ENCODE measurements around the gene PAGE1. TPM values are rescaled to one million over a fixed set of nuclear protein-coding genes. Genes with fewer than 3 reads are reported as not detected.
"Not testable (repeated sequence)": the region's sequence is repeated elsewhere in the genome, so short reads cannot be mapped to it uniquely, and the experiment has no call there.

Gene PAGE1
- not detected in 2 replicates for total RNA-seq

GRCh38 chrX:49695276-49696180 is at the start of gene PAGE1:
TSS of gene PAGE1 (minus strand) at chrX:49695984. CDS start at chrX:49694770, 1,214 bp downstream.
- Mint-ChIP-seq H3K36me3 (ENCODE audit: low read depth) (no peaks in the 10 kb centered on the region), H3K9me3 (no peaks in the 10 kb centered on the region), H3K27ac (no peak within 1 kb of the TSS), H3K4me3 (no peak within 1 kb of the TSS), H3K4me1 (ENCODE audit: low read depth) (no peaks in the 10 kb centered on the region), H3K27me3 (ENCODE audit: insufficient read depth) (no peaks in the 10 kb centered on the region)
- no peak for DNase-seq (ENCODE audit: low spot score)
- intact Hi-C loops (cut with micrococcal nuclease) = no loop called here

- H3K4me1 Mint-ChIP-seq (ENCODE audit: low read depth); H3K27ac Mint-ChIP-seq; intact Hi-C loops (cut with micrococcal nuclease); H3K36me3 Mint-ChIP-seq (ENCODE audit: low read depth); H3K9me3 Mint-ChIP-seq; H3K27me3 Mint-ChIP-seq (ENCODE audit: insufficient read depth); H3K4me3 Mint-ChIP-seq; DNase-seq (ENCODE audit: low spot score): not testable (repeated sequence)
Observed at GRCh38 chrX:49741501-49741900, 45.7 kb upstream of the PAGE1 start.

GRCh38 chrX:49727847-49728246 is 32.1 kb upstream of the PAGE1 start:
- no peak for DNase-seq (ENCODE audit: low spot score)
- intact Hi-C loops (cut with micrococcal nuclease) = no loop called here
- Mint-ChIP-seq H3K27me3 (ENCODE audit: insufficient read depth) (peaks cover 1% of the 10 kb centered on the region), H3K4me3 (no peak overlapping the region), H3K27ac (no peak overlapping the region), H3K9me3 (no peaks in the 10 kb centered on the region), H3K36me3 (ENCODE audit: low read depth) (no peaks in the 10 kb centered on the region), H3K4me1 (ENCODE audit: low read depth) (no peaks in the 10 kb centered on the region)

- H3K9me3 Mint-ChIP-seq = no peaks in the 10 kb centered on the region
- H3K4me3 Mint-ChIP-seq = no peak overlapping the region
- H3K36me3 Mint-ChIP-seq (ENCODE audit: low read depth) = no peaks in the 10 kb centered on the region
- H3K27me3 Mint-ChIP-seq (ENCODE audit: insufficient read depth) = peaks cover 1% of the 10 kb centered on the region
- no peak for DNase-seq (ENCODE audit: low spot score)
- H3K27ac Mint-ChIP-seq = no peak overlapping the region
- intact Hi-C loops (cut with micrococcal nuclease) = no loop called here
- no peaks in the 10 kb centered on the region for H3K4me1 Mint-ChIP-seq (ENCODE audit: low read depth)
Observed at GRCh38 chrX:49726966-49727365, 31.2 kb upstream of the PAGE1 start.

GRCh38 chrX:49725923-49726904 is 30.4 kb upstream of the PAGE1 start:
- DNase-seq (ENCODE audit: low spot score) = no peak
- Mint-ChIP-seq H3K4me3 (no peak overlapping the region), H3K9me3 (no peaks in the 10 kb centered on the region), H3K27ac (no peak overlapping the region), H3K4me1 (ENCODE audit: low read depth) (no peaks in the 10 kb centered on the region), H3K27me3 (ENCODE audit: insufficient read depth) (peaks cover 1% of the 10 kb centered on the region), H3K36me3 (ENCODE audit: low read depth) (no peaks in the 10 kb centered on the region)
- intact Hi-C loops (cut with micrococcal nuclease) = no loop called here

GRCh38 chrX:49725401-49725800 is 29.6 kb upstream of the PAGE1 start:
- DNase-seq (ENCODE audit: low spot score) = no peak
- Mint-ChIP-seq H3K4me1 (ENCODE audit: low read depth) (no peaks in the 10 kb centered on the region), H3K36me3 (ENCODE audit: low read depth) (no peaks in the 10 kb centered on the region), H3K4me3 (no peak overlapping the region), H3K9me3 (no peaks in the 10 kb centered on the region), H3K27me3 (ENCODE audit: insufficient read depth) (no peaks in the 10 kb centered on the region), H3K27ac (no peak overlapping the region)
- intact Hi-C loops (cut with micrococcal nuclease) = no loop called here

- DNase-seq (ENCODE audit: low spot score); H3K9me3 Mint-ChIP-seq; H3K27ac Mint-ChIP-seq; H3K4me1 Mint-ChIP-seq (ENCODE audit: low read depth); H3K27me3 Mint-ChIP-seq (ENCODE audit: insufficient read depth); intact Hi-C loops (cut with micrococcal nuclease); H3K4me3 Mint-ChIP-seq; H3K36me3 Mint-ChIP-seq (ENCODE audit: low read depth): not testable (repeated sequence)
Observed at GRCh38 chrX:49720106-49720505, 24.3 kb upstream of the PAGE1 start.

GRCh38 chrX:49712577-49712976 is 16.8 kb upstream of the PAGE1 start:
- DNase-seq (ENCODE audit: low spot score) = no peak
- Mint-ChIP-seq H3K4me3 (no peak overlapping the region), H3K27ac (no peak overlapping the region), H3K36me3 (ENCODE audit: low read depth) (no peaks in the 10 kb centered on the region), H3K27me3 (ENCODE audit: insufficient read depth) (peaks cover 1% of the 10 kb centered on the region), H3K9me3 (no peaks in the 10 kb centered on the region), H3K4me1 (ENCODE audit: low read depth) (no peaks in the 10 kb centered on the region)
- intact Hi-C loops (cut with micrococcal nuclease) = no loop called here

GRCh38 chrX:49710744-49711319 is 15.0 kb upstream of the PAGE1 start:
- intact Hi-C loops (cut with micrococcal nuclease) = no loop called here
- DNase-seq (ENCODE audit: low spot score) = no peak
- no peaks in the 10 kb centered on the region for H3K9me3 Mint-ChIP-seq
- H3K4me3 Mint-ChIP-seq = no peak overlapping the region
- no peaks in the 10 kb centered on the region for H3K4me1 Mint-ChIP-seq (ENCODE audit: low read depth)
- H3K27me3 Mint-ChIP-seq (ENCODE audit: insufficient read depth) = peaks cover 3% of the 10 kb centered on the region
- no peak overlapping the region for H3K27ac Mint-ChIP-seq
- no peaks in the 10 kb centered on the region for H3K36me3 Mint-ChIP-seq (ENCODE audit: low read depth)

- Mint-ChIP-seq H3K36me3 (ENCODE audit: low read depth) (no peaks in the 10 kb centered on the region), H3K9me3 (no peaks in the 10 kb centered on the region), H3K27me3 (ENCODE audit: insufficient read depth) (peaks cover 4% of the 10 kb centered on the region), H3K4me3 (no peak overlapping the region), H3K4me1 (ENCODE audit: low read depth) (no peaks in the 10 kb centered on the region), H3K27ac (no peak overlapping the region)
- DNase-seq (ENCODE audit: low spot score) = no peak
- intact Hi-C loops (cut with micrococcal nuclease) = no loop called here
Observed at GRCh38 chrX:49704691-49705404, 9.1 kb upstream of the PAGE1 start.

- no peak overlapping the region for H3K27ac Mint-ChIP-seq
- no peaks in the 10 kb centered on the region for H3K36me3 Mint-ChIP-seq (ENCODE audit: low read depth)
- no peak overlapping the region for H3K4me3 Mint-ChIP-seq
- DNase-seq (ENCODE audit: low spot score) = no peak
- peaks cover 4% of the 10 kb centered on the region for H3K27me3 Mint-ChIP-seq (ENCODE audit: insufficient read depth)
- no peaks in the 10 kb centered on the region for H3K9me3 Mint-ChIP-seq
- no peaks in the 10 kb centered on the region for H3K4me1 Mint-ChIP-seq (ENCODE audit: low read depth)
- intact Hi-C loops (cut with micrococcal nuclease) = no loop called here
Observed at GRCh38 chrX:49701933-49702332, 6.1 kb upstream of the PAGE1 start.

GRCh38 chrX:49701323-49701722 is 5.5 kb upstream of the PAGE1 start:
- peaks cover 4% of the 10 kb centered on the region for H3K27me3 Mint-ChIP-seq (ENCODE audit: insufficient read depth)
- intact Hi-C loops (cut with micrococcal nuclease) = no loop called here

More at GRCh38 chrX:49701323-49701722, 5.5 kb upstream of the PAGE1 start:
- no peak for DNase-seq (ENCODE audit: low spot score)
- no peaks in the 10 kb centered on the region for H3K9me3 Mint-ChIP-seq
- no peaks in the 10 kb centered on the region for H3K36me3 Mint-ChIP-seq (ENCODE audit: low read depth)
- no peaks in the 10 kb centered on the region for H3K4me1 Mint-ChIP-seq (ENCODE audit: low read depth)
- H3K27ac Mint-ChIP-seq = no peak overlapping the region
- H3K4me3 Mint-ChIP-seq = no peak overlapping the region

Data from activated T-helper 1 cell treated with anti-CD3 and anti-CD28 coated beads, Interleukin-12 subunit alpha, Interleukin-12 subunit beta, Interleukin-2, Interleukin-4 antibody, amounts not matched to agents 30 ng/mL and 10 ng/mL and 1 ng/mL, durations not matched to agents 14 hours and 24 hours and 36 hours (primary cell).